HL-60 (cell line): ENCODE results near the gene NT5C2.

ENCODE experiments used
- CTCF ChIP-seq: IDR thresholded peaks from one replicate; pipeline ENCODE4 v1.5.1; 2011; ENCODE audit warnings: low read length, control low read depth, inconsistent platforms; ENCODE audit not compliant: insufficient read depth
- GABPA ChIP-seq: IDR thresholded peaks from 2 replicates; pipeline ENCODE4 v1.6.1; 2012; ENCODE audit warnings: low read depth
- POLR2AphosphoS5 ChIP-seq: IDR thresholded peaks from 2 replicates; pipeline ENCODE4 v1.6.1; 2012; ENCODE audit warnings: low read depth
- REST ChIP-seq: IDR thresholded peaks from 2 replicates; pipeline ENCODE4 v1.6.1; 2012; ENCODE audit warnings: low read depth; ENCODE audit not compliant: insufficient replicate concordance
- SPI1 ChIP-seq: IDR thresholded peaks from 2 replicates; pipeline ENCODE4 v1.6.1; 2012; ENCODE audit warnings: low read depth, mild to moderate bottlenecking, borderline replicate concordance

GRCh38 chr10:103157246-103157645 is 35.8 kb downstream of the NT5C2 start:
- no peak for TF ChIP-seq CTCF
- no peak for TF ChIP-seq REST
- no peak for TF ChIP-seq POLR2AphosphoS5
- TF ChIP-seq GABPA: no peak
- no peak for TF ChIP-seq SPI1
